Mesothelial cell of epicardium (in vitro differentiated cells): ENCODE results near the gene RPL38. TPM values are rescaled to one million over a fixed set of nuclear protein-coding genes. Genes with fewer than 3 reads are reported as not detected.

ENCODE experiments used
- DNase-seq, 2 experiments: peaks; one replicate each; pipeline ENCODE4 v3.0.0; 2021; ENCODE audit warnings: low spot score in 2 of 2; ENCODE audit not compliant: unreplicated experiment in 2 of 2
- H3K27ac Mint-ChIP-seq: 2 replicates; pipeline ENCODE4 v1.8.0; 2021; ENCODE audit warnings: mixed read lengths
- H3K27me3 Mint-ChIP-seq: 2 replicates; pipeline ENCODE4 v1.8.0; 2021; ENCODE audit warnings: low read depth, mixed read lengths
- H3K36me3 Mint-ChIP-seq: 2 replicates; pipeline ENCODE4 v1.8.0; 2021; ENCODE audit warnings: mixed read lengths
- H3K4me1 Mint-ChIP-seq: 2 replicates; pipeline ENCODE4 v1.8.0; 2021; ENCODE audit warnings: mixed read lengths
- H3K4me3 Mint-ChIP-seq: 2 replicates; pipeline ENCODE4 v1.8.0; 2021; ENCODE audit warnings: mild to moderate bottlenecking, moderate library complexity, mixed read lengths
- H3K9me3 Mint-ChIP-seq: 2 replicates; pipeline ENCODE4 v1.8.0; 2021; ENCODE audit warnings: mixed read lengths
- total RNA-seq: library from RNA; stranded (reverse); gene quantifications from 3 replicates; pipeline ENCODE4 v1.2.1, GENCODE V29; 2021
- TF ChIP-seq, protein P1 (sequence below): fragments of 200-600 bp; sonication (generic); IDR thresholded peaks from one replicate; pipeline ENCODE4 v1.5.0; 2021; ENCODE audit warnings: antibody characterized with exemption; ENCODE audit not compliant: unreplicated experiment

Gene RPL38
- total RNA-seq, 1 donor from 2014 or later = 1,016 TPM

DNA sequence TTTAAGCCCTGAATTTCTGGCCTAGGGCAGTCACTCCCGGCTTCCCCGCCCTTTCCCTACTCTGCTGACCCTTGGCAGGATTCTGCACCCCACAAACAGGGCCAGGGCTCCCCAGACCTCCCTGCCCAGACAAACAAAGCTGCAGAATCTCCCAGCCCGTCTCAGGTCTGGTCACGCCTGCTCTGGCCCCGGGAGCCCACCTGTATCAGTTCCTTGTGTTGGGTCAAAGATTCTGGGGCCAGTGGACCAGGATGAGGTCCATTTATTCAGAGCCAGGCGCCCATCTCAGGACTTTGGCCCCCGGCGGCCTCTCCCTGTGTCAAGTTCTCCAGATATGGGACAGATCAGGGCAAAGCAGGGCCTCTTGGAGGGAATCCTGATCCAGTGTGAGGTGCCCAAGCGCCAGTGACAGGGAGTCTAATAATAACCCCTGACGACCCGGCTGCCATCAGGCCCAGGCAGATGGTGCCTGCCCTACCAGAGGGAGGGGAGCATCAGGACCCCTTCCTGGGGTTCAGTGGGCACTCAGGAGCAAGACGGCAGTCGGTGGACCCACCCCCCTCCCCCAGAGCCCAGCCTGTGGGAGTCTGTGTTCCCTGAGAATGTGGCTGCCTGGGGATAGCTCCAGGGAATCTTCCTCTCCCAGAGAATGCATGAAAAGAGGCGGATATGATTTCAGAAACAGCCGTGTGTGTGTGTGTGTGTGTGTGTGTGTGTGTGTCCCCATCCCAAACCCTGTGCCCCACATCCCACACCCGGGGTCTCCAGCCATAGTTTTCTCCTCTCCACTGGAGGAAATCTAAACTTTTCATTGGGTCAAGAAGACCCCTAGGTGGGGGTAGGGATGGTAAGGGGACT is 11.2 kb downstream of the RPL38 start:
- Mint-ChIP-seq H3K27me3 (peaks cover 53% of the 10 kb centered on the region), H3K4me1 (peaks cover 40% of the 10 kb centered on the region), H3K9me3 (peaks cover 3% of the 10 kb centered on the region), H3K27ac (no peak overlapping the region), H3K4me3 (peak overlapping the region; percentile 77), H3K36me3 (no peaks in the 10 kb centered on the region)
- no peak for DNase-seq
- TF ChIP-seq, protein P1, sequence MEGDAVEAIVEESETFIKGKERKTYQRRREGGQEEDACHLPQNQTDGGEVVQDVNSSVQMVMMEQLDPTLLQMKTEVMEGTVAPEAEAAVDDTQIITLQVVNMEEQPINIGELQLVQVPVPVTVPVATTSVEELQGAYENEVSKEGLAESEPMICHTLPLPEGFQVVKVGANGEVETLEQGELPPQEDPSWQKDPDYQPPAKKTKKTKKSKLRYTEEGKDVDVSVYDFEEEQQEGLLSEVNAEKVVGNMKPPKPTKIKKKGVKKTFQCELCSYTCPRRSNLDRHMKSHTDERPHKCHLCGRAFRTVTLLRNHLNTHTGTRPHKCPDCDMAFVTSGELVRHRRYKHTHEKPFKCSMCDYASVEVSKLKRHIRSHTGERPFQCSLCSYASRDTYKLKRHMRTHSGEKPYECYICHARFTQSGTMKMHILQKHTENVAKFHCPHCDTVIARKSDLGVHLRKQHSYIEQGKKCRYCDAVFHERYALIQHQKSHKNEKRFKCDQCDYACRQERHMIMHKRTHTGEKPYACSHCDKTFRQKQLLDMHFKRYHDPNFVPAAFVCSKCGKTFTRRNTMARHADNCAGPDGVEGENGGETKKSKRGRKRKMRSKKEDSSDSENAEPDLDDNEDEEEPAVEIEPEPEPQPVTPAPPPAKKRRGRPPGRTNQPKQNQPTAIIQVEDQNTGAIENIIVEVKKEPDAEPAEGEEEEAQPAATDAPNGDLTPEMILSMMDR = no peak

DNA sequence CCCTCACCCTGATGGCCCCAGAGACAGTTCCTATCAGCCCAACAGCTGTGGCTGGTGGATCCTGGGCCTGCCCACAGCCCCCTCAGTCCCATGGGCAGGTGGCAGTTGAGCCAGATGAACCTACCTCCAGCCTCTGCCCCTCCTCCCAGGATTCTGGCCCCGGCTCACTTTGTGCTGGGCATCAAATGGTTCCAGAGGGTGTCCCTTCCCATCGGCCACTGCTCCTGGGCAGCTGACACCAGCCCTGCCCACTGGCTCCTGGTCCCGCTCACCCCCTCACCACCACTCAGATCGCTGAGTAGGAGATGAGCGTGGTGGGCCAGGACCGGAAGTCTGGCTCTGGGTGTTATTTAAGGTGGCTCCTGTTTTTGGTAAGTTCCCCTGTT is 11.9 kb downstream of the RPL38 start:
- H3K4me1 Mint-ChIP-seq = peaks cover 40% of the 10 kb centered on the region
- H3K36me3 Mint-ChIP-seq = no peaks in the 10 kb centered on the region
- no peak overlapping the region for H3K27ac Mint-ChIP-seq
- no peak overlapping the region for H3K4me3 Mint-ChIP-seq
- TF ChIP-seq, protein P1 = no peak
- H3K9me3 Mint-ChIP-seq = peaks cover 4% of the 10 kb centered on the region
- H3K27me3 Mint-ChIP-seq = peaks cover 53% of the 10 kb centered on the region
- no peak for DNase-seq

DNA sequence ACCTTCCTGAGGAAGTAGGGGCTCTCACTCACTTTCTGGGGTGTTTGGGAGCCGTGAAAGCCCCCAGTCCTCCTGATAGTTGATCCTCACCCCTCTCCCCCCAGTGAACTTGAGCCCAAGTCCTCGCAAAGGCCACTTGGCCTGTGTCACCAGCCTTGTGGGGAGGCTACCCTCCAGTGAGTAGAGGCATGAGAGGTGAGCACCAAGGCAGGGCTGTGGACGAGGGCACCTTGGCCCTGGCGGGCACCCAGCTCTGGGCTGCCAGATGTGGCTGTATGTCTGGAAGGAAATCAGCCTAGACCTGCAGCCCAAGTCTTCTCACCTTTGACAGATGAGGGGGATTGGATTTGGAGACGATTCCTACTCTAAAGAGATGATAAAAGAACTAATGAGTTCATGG is 13.0 kb downstream of the RPL38 start:
- Mint-ChIP-seq H3K4me3 (no peak overlapping the region), H3K27me3 (peaks cover 52% of the 10 kb centered on the region), H3K9me3 (peaks cover 4% of the 10 kb centered on the region), H3K27ac (no peak overlapping the region), H3K36me3 (no peaks in the 10 kb centered on the region), H3K4me1 (peaks cover 28% of the 10 kb centered on the region)
- TF ChIP-seq, protein P1 = no peak
- no peak for DNase-seq

DNA sequence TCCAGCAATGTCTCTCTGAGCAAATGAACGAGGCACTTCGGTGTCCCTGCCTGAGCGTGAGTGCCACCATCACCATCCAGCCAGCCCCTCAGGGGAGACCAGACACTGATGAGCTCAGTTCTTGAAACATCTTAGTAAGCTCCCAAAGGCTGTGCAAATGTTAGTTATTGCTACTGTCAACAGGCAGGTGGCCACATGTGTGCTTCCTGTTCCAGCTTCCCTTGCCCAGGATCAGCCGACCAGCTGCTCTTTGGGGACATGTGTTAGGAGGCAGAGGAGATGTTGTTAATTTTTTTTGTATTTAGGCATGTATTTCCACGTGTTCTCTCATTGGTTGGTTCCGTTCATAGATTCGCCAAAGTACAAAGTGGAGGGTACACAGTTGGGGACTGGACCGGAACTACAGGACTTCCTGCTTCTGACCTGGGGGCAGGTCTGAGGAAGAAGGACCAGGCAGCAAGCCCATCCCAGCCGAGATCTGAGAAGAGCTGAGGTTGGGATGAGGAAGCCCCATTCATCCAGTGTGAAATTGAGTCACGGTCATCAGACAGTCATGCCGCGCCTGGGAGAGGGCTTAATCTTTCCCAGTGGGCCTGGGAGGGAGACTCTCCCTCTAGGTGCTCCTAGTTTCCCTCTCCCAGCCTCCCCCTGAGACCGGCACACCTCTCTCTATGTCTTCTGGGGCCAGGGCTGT is 13.7 kb downstream of the RPL38 start:
- DNase-seq = no peak
- Mint-ChIP-seq H3K9me3 (peaks cover 4% of the 10 kb centered on the region), H3K4me1 (peaks cover 22% of the 10 kb centered on the region), H3K27ac (no peak overlapping the region), H3K36me3 (no peaks in the 10 kb centered on the region), H3K4me3 (no peak overlapping the region), H3K27me3 (peaks cover 45% of the 10 kb centered on the region)
- TF ChIP-seq, protein P1 = no peak

DNA sequence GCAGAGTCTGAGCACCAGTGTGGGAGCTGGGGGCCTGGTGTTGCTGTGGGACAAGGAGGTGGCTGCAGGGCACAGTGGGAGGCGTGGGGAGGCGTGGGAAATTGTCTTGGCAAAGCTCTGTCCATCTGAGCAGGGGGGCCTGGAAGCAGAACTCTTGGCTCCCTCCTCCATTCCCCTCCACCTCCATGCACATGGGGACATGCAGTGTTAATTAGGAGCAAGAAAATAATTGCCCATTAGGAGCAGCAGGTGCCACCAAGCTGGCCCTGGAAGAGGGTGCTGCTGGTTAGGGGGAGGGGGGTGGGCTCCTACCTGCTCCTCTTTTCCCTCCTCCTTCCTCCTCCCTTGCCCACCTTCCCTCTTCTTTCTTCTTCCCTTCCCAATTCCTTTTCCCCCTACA is 14.4 kb downstream of the RPL38 start:
- H3K4me3 Mint-ChIP-seq = no peak overlapping the region
- H3K36me3 Mint-ChIP-seq = no peaks in the 10 kb centered on the region
- peaks cover 38% of the 10 kb centered on the region for H3K27me3 Mint-ChIP-seq

More for the DNA sequence above, 14.4 kb downstream of the RPL38 start:
- Mint-ChIP-seq H3K4me1 (peaks cover 15% of the 10 kb centered on the region), H3K27ac (no peak overlapping the region), H3K9me3 (peaks cover 4% of the 10 kb centered on the region)
- TF ChIP-seq, protein P1 = no peak
- DNase-seq = no peak
